ENCODE data around the gene MFSD12. TPM values are rescaled to one million over a fixed set of nuclear protein-coding genes. Genes with fewer than 3 reads are reported as not detected.

MFSD12 gene
- total and polyA plus RNA-seq, 4 donors = 9.4 to 43.6 (median 24.6) TPM

DNA sequence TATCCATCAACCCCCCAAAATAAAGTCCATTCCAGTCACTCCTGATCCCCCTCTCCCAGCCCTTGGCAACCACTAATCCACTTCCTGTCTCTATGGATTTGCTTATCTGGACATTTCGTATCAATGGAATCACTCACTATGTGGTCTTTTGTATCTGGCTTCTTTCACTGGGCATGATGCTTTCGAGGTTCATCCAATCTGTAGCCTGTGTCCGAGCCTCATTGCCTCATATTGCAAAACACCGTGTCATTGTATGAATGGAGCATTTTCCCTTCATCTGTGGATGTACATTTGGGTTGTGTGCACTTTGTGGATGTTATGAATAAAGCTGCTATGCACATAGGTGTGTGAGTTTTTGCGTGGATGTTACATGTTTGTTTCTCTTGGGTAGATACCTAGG lies 52.7 kb downstream of the MFSD12 start:
- WGBS = 84% methylated on average over 5 of the region's 5 CpGs
- H3K9ac ChIP-seq (ENCODE audit: low read depth in 1 of 2, low read length in 2 of 2) = no peak overlapping the region

More for the DNA sequence above, 52.7 kb downstream of the MFSD12 start:
- H3K4me1 ChIP-seq (ENCODE audit: control insufficient read depth in 4 of 4, insufficient read depth in 4 of 4, low read length in 3 of 4) = peaks cover 3 to 45% (median 32%) of the 10 kb centered on the region in 4 donors
- no peaks in the 10 kb centered on the region for H3K36me3 ChIP-seq (ENCODE audit: control insufficient read depth in 4 of 4, insufficient read depth in 3 of 4, low read depth in 1 of 4, low read length in 3 of 4)
- H3K27ac ChIP-seq (ENCODE audit: low read depth in 1 of 2, low read length in 2 of 2) = no peak overlapping the region
- TF ChIP-seq JUND (IDR thresholded peaks at IDR 0.05) (no peak), HNF4G (IDR thresholded peaks at IDR 0.05) (no peak), RAD21 (IDR thresholded peaks at IDR 0.05) (no peak), ATF3 (IDR thresholded peaks at IDR 0.05) (no peak), MAX (IDR thresholded peaks at IDR 0.05) (no peak), EGR1 (IDR thresholded peaks at IDR 0.05; ENCODE audit: low read depth in 2 of 2) (no peak), YY1 (IDR thresholded peaks at IDR 0.05) (no peak), SP1 (IDR thresholded peaks at IDR 0.05) (no peak), ZBTB33 (IDR thresholded peaks at IDR 0.05) (no peak), RXRA (IDR thresholded peaks at IDR 0.05) (no peak), NR2F2 (IDR thresholded peaks at IDR 0.05) (no peak), TAF1 (conservative IDR thresholded peaks at IDR 0.05) (no peak), FOXA1 (IDR thresholded peaks at IDR 0.05) (no peak), FOXA2 (IDR thresholded peaks at IDR 0.05) (no peak), GABPA (IDR thresholded peaks at IDR 0.05 in 1 of 2, conservative IDR thresholded peaks at IDR 0.05 in 1 of 2) (no peak), REST (IDR thresholded peaks at IDR 0.05) (no peak), HNF4A (conservative IDR thresholded peaks at IDR 0.05) (no peak)
- TF ChIP-seq, protein P1, sequence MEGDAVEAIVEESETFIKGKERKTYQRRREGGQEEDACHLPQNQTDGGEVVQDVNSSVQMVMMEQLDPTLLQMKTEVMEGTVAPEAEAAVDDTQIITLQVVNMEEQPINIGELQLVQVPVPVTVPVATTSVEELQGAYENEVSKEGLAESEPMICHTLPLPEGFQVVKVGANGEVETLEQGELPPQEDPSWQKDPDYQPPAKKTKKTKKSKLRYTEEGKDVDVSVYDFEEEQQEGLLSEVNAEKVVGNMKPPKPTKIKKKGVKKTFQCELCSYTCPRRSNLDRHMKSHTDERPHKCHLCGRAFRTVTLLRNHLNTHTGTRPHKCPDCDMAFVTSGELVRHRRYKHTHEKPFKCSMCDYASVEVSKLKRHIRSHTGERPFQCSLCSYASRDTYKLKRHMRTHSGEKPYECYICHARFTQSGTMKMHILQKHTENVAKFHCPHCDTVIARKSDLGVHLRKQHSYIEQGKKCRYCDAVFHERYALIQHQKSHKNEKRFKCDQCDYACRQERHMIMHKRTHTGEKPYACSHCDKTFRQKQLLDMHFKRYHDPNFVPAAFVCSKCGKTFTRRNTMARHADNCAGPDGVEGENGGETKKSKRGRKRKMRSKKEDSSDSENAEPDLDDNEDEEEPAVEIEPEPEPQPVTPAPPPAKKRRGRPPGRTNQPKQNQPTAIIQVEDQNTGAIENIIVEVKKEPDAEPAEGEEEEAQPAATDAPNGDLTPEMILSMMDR (IDR thresholded peaks at IDR 0.05; ENCODE audit: low read depth, low read length, missing input control) = no peak
- no peaks in the 10 kb centered on the region for H3K27me3 ChIP-seq (ENCODE audit: control insufficient read depth in 4 of 4, insufficient read depth in 4 of 4, low read length in 3 of 4)
- no peaks in the 10 kb centered on the region for H3K9me3 ChIP-seq (ENCODE audit: control insufficient read depth in 4 of 4, low read length in 3 of 4)
- H3K4me3 ChIP-seq (ENCODE audit: low read depth in 1 of 3, low read length in 3 of 3) = no peak overlapping the region
- no peak for DNase-seq (ENCODE audit: low spot score)

All from liver (tissue), 9 donors.